GM19463 (cell line): ENCODE measurements around the gene ATAD3B.
"Not testable (repeated sequence)": the region's sequence is repeated elsewhere in the genome, so short reads cannot be mapped to it uniquely, and the experiment has no call there.

ENCODE experiments used
- ATAC-seq: cut with Tn5 transposase; IDR thresholded peaks from one replicate; pipeline ENCODE4 v1.9.1; 2021; ENCODE audit warnings: mild to moderate bottlenecking, moderate library complexity; ENCODE audit not compliant: unreplicated experiment

The ATAD3B gene

GRCh38 chr1:1509465-1509850 lies 37.9 kb downstream of the ATAD3B start:
- ATAC-seq: not testable (repeated sequence)

GRCh38 chr1:1510912-1511532 lies 39.5 kb downstream of the ATAD3B start:
- ATAC-seq: no peak

- ATAC-seq: peak; percentile 91
Measured at GRCh38 chr1:1511533-1512285, 40.1 kb downstream of the ATAD3B start, which contains the start of gene ATAD3A. ATAD3A (plus strand) TSS chr1:1512162; CDS start chr1:1512269, 107 bp downstream.

GRCh38 chr1:1512425-1512824 lies 40.9 kb downstream of the ATAD3B start:
- not testable (repeated sequence) for ATAC-seq

- not testable (repeated sequence) for ATAC-seq
Measured at GRCh38 chr1:1513675-1514074, 42.1 kb downstream of the ATAD3B start.

- ATAC-seq: not testable (repeated sequence)
Measured at GRCh38 chr1:1514376-1514775, 42.8 kb downstream of the ATAD3B start.

GRCh38 chr1:1516923-1517322 lies 45.4 kb downstream of the ATAD3B start:
- ATAC-seq: not testable (repeated sequence)

- ATAC-seq: no peak
Measured at GRCh38 chr1:1517973-1518620, 46.5 kb downstream of the ATAD3B start.

- ATAC-seq: not testable (repeated sequence)
Measured at GRCh38 chr1:1518621-1519007, 47.0 kb downstream of the ATAD3B start.

GRCh38 chr1:1519805-1520505 lies 48.4 kb downstream of the ATAD3B start:
- ATAC-seq: not testable (repeated sequence)

GRCh38 chr1:1521331-1521730 lies 49.8 kb downstream of the ATAD3B start:
- ATAC-seq: no peak

- ATAC-seq: not testable (repeated sequence)
Measured at GRCh38 chr1:1522536-1522935, 51.0 kb downstream of the ATAD3B start.

GRCh38 chr1:1523226-1523625 lies 51.7 kb downstream of the ATAD3B start:
- ATAC-seq: not testable (repeated sequence)

- ATAC-seq: not testable (repeated sequence)
Measured at GRCh38 chr1:1523651-1524050, 52.1 kb downstream of the ATAD3B start.

GRCh38 chr1:1524750-1525383 lies 53.3 kb downstream of the ATAD3B start:
- ATAC-seq: not testable (repeated sequence)

- not testable (repeated sequence) for ATAC-seq
Measured at GRCh38 chr1:1526476-1526875, 54.9 kb downstream of the ATAD3B start.

GRCh38 chr1:1527092-1527816 lies 55.7 kb downstream of the ATAD3B start:
- no peak for ATAC-seq

GRCh38 chr1:1528301-1529267 lies 57.0 kb downstream of the ATAD3B start:
- no peak for ATAC-seq

GRCh38 chr1:1529321-1529720 lies 57.8 kb downstream of the ATAD3B start:
- ATAC-seq: no peak
